Measurements from ENCODE around the gene C12orf60.

Gene C12orf60

GRCh38 chr12:14774074-14774905 is 29.2 kb upstream of the C12orf60 start:
- ATAC-seq (ENCODE audit: low read depth) (peak; percentile 81), DNase-seq (ENCODE audit: low spot score) (peak; percentile 88)
- H3K27ac ChIP-seq (ENCODE audit: poor library complexity, severe bottlenecking), result peak overlapping the region; percentile 75

GRCh38 chr12:14774906-14775635 is 28.4 kb upstream of the C12orf60 start:
- no peaks in the 10 kb centered on the region for H3K36me3 ChIP-seq (ENCODE audit: low read depth)
- H3K4me3 ChIP-seq (ENCODE audit: severe bottlenecking), result peak overlapping the region; percentile 93
- H3K9me3 ChIP-seq (ENCODE audit: severe bottlenecking), result no peaks in the 10 kb centered on the region
- no peak for TF ChIP-seq CTCF (IDR thresholded peaks at IDR 0.05; ENCODE audit: poor library complexity, severe bottlenecking)
- DNase-seq (ENCODE audit: low spot score) (no peak), ATAC-seq (ENCODE audit: low read depth) (no peak)
- peak overlapping the region; percentile 75 for H3K27ac ChIP-seq (ENCODE audit: poor library complexity, severe bottlenecking)
- H3K27me3 ChIP-seq (ENCODE audit: insufficient read depth, poor library complexity, severe bottlenecking), result no peaks in the 10 kb centered on the region
- peaks cover 13% of the 10 kb centered on the region for H3K4me1 ChIP-seq (ENCODE audit: insufficient read depth, poor library complexity, severe bottlenecking)

More at GRCh38 chr12:14774074-14774905, 29.2 kb upstream of the C12orf60 start:
- Histone ChIP-seq H3K36me3 (ENCODE audit: low read depth) (no peaks in the 10 kb centered on the region), H3K4me1 (ENCODE audit: insufficient read depth, poor library complexity, severe bottlenecking) (peaks cover 13% of the 10 kb centered on the region), H3K27me3 (ENCODE audit: insufficient read depth, poor library complexity, severe bottlenecking) (no peaks in the 10 kb centered on the region), H3K4me3 (ENCODE audit: severe bottlenecking) (peak overlapping the region; percentile 93), H3K9me3 (ENCODE audit: severe bottlenecking) (no peaks in the 10 kb centered on the region)
- no peak for TF ChIP-seq CTCF (IDR thresholded peaks at IDR 0.05; ENCODE audit: poor library complexity, severe bottlenecking)

GRCh38 chr12:14775636-14775980 is 27.9 kb upstream of the C12orf60 start:
- Histone ChIP-seq H3K4me1 (ENCODE audit: insufficient read depth, poor library complexity, severe bottlenecking) (peaks cover 13% of the 10 kb centered on the region), H3K27me3 (ENCODE audit: insufficient read depth, poor library complexity, severe bottlenecking) (no peaks in the 10 kb centered on the region), H3K27ac (ENCODE audit: poor library complexity, severe bottlenecking) (peak overlapping the region; percentile 75), H3K4me3 (ENCODE audit: severe bottlenecking) (peak overlapping the region; percentile 93), H3K36me3 (ENCODE audit: low read depth) (no peaks in the 10 kb centered on the region), H3K9me3 (ENCODE audit: severe bottlenecking) (no peaks in the 10 kb centered on the region)
- no peak for TF ChIP-seq CTCF (IDR thresholded peaks at IDR 0.05; ENCODE audit: poor library complexity, severe bottlenecking)
- no peak for DNase-seq (ENCODE audit: low spot score)
- ATAC-seq (ENCODE audit: low read depth), result no peak

- H3K27ac ChIP-seq (ENCODE audit: poor library complexity, severe bottlenecking), result no peak overlapping the region
- TF ChIP-seq CTCF (IDR thresholded peaks at IDR 0.05; ENCODE audit: poor library complexity, severe bottlenecking), result peak; percentile 25
- no peaks in the 10 kb centered on the region for H3K36me3 ChIP-seq (ENCODE audit: low read depth)
- peak overlapping the region; percentile 93 for H3K4me3 ChIP-seq (ENCODE audit: severe bottlenecking)
- H3K27me3 ChIP-seq (ENCODE audit: insufficient read depth, poor library complexity, severe bottlenecking), result no peaks in the 10 kb centered on the region
- peaks cover 13% of the 10 kb centered on the region for H3K4me1 ChIP-seq (ENCODE audit: insufficient read depth, poor library complexity, severe bottlenecking)
- DNase-seq (ENCODE audit: low spot score), result no peak
- no peaks in the 10 kb centered on the region for H3K9me3 ChIP-seq (ENCODE audit: severe bottlenecking)
- no peak for ATAC-seq (ENCODE audit: low read depth)
Observed at GRCh38 chr12:14776236-14776961, 27.1 kb upstream of the C12orf60 start.
